Measurements from ENCODE around the gene SOX5. TPM values are rescaled to one million over a fixed set of nuclear protein-coding genes. Genes with fewer than 3 reads are reported as not detected.

The SOX5 gene
- total RNA-seq, 1 experiment from 2014 or later: 3.1 TPM

DNA sequence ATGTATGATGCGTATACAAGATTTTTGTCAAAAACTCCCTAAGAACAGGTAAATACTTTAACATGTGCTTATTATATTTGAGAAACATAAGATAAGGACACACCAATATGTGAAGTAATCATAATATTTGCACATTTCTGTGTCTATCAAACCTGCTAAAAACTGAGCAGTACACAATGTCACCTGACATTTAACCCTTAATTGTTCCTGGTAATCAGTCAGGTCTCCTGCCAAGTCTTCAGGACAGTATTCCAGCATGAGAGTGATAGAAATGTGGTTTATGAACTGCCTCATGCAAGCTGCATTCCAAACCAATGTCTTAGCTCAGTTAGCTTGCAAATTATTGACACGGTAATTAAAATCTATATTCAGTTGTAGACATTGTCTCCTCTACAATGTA lies 4.2 kb downstream of the SOX5 start:
- H2BK120ac ChIP-seq (ENCODE audit: low read depth, low read length, poor library complexity, severe bottlenecking): no peak overlapping the region
- H3K4me3 Mint-ChIP-seq: no peak overlapping the region
- whole genome bisulfite sequencing (ENCODE audit: extremely low coverage, insufficient read length, low lambda C conversion rate): no CpG with 5 or more reads among the region's 2 CpGs

More for the DNA sequence above, 4.2 kb downstream of the SOX5 start:
- H3K9me3 Mint-ChIP-seq: no peaks in the 10 kb centered on the region; a peak in 1 of 5 replicates
- H3K27ac ChIP-seq (ENCODE audit: insufficient read length, low read depth, low read length): no peak overlapping the region
- H4K5ac ChIP-seq (ENCODE audit: insufficient read length, low read depth, low read length): no peak overlapping the region
- no peaks in the 10 kb centered on the region for H3K36me3 Mint-ChIP-seq (ENCODE audit: insufficient read depth in 1 of 3, low read depth in 3 of 3)
- no peak overlapping the region for H3K9ac ChIP-seq (ENCODE audit: extremely low read depth, insufficient read length, low read length)
- no peaks in the 10 kb centered on the region for H3K9me3 ChIP-seq (ENCODE audit: control insufficient read depth, low read depth, low read length)
- TF ChIP-seq, protein P1, sequence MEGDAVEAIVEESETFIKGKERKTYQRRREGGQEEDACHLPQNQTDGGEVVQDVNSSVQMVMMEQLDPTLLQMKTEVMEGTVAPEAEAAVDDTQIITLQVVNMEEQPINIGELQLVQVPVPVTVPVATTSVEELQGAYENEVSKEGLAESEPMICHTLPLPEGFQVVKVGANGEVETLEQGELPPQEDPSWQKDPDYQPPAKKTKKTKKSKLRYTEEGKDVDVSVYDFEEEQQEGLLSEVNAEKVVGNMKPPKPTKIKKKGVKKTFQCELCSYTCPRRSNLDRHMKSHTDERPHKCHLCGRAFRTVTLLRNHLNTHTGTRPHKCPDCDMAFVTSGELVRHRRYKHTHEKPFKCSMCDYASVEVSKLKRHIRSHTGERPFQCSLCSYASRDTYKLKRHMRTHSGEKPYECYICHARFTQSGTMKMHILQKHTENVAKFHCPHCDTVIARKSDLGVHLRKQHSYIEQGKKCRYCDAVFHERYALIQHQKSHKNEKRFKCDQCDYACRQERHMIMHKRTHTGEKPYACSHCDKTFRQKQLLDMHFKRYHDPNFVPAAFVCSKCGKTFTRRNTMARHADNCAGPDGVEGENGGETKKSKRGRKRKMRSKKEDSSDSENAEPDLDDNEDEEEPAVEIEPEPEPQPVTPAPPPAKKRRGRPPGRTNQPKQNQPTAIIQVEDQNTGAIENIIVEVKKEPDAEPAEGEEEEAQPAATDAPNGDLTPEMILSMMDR (conservative IDR thresholded peaks at IDR 0.05): no peak
- no peak overlapping the region for H3K18ac ChIP-seq (ENCODE audit: insufficient read length, low read depth, low read length)
- H3K27me3 Mint-ChIP-seq (ENCODE audit: low read depth): no peaks in the 10 kb centered on the region
- H3K4ac ChIP-seq (ENCODE audit: low read depth, low read length): no peak overlapping the region
- H2AK5ac ChIP-seq (ENCODE audit: insufficient read length, low read length): no peak overlapping the region
- no peaks in the 10 kb centered on the region for H3K79me1 ChIP-seq (ENCODE audit: insufficient read depth, low read depth, low read length, poor library complexity, severe bottlenecking)
- H3K4me2 ChIP-seq (ENCODE audit: insufficient read depth, insufficient read length, low read length): no peak overlapping the region
- DNase-seq: no peak
- no peak overlapping the region for H2BK20ac ChIP-seq (ENCODE audit: low read depth, low read length, poor library complexity, severe bottlenecking)
- no peak overlapping the region for H3K56ac ChIP-seq (ENCODE audit: insufficient read length, low read depth, low read length)
- no peak overlapping the region for H2BK5ac ChIP-seq (ENCODE audit: insufficient read length, low read length)
- no peaks in the 10 kb centered on the region for H3K27me3 ChIP-seq (ENCODE audit: insufficient read depth, low read length)
- no peak overlapping the region for H2AFZ ChIP-seq (ENCODE audit: low read length)
- H2BK15ac ChIP-seq (ENCODE audit: low read depth, low read length): no peak overlapping the region
- H3K23ac ChIP-seq (ENCODE audit: insufficient read length, low read depth, low read length): no peak overlapping the region
- peaks cover 3% of the 10 kb centered on the region for H3K23me2 ChIP-seq (ENCODE audit: insufficient read length, low read depth, low read length, poor library complexity, severe bottlenecking)
- no peak overlapping the region for H3K14ac ChIP-seq (ENCODE audit: insufficient read depth, low read length)
- H4K20me1 ChIP-seq (ENCODE audit: control insufficient read depth, insufficient read depth, insufficient read length): no peaks in the 10 kb centered on the region
- H4K8ac ChIP-seq (replicated peaks; ENCODE audit: insufficient read length, low read depth, low read length): no peak overlapping the region
- no peak overlapping the region for H3T11ph ChIP-seq (ENCODE audit: low read length)
- H3K4me1 ChIP-seq (ENCODE audit: insufficient read depth, low read length): no peaks in the 10 kb centered on the region
- H3K4me1 Mint-ChIP-seq: peaks cover 9 to 10% of the 10 kb centered on the region in 2 experiments
- no peak overlapping the region for H4K91ac ChIP-seq (ENCODE audit: insufficient read length, low read depth, low read length)
- H3K79me2 ChIP-seq (ENCODE audit: insufficient read depth, low read length): no peaks in the 10 kb centered on the region
- no peak overlapping the region for H3K27ac Mint-ChIP-seq
- no peak overlapping the region for H2BK12ac ChIP-seq (ENCODE audit: insufficient read length, low read depth, low read length)

All from H9 (cell line).